ENCODE results near the gene CAPZA1.
A peak's percentile ranks its signal among the peaks of the same experiment; 100 is the strongest.

The CAPZA1 gene

DNA sequence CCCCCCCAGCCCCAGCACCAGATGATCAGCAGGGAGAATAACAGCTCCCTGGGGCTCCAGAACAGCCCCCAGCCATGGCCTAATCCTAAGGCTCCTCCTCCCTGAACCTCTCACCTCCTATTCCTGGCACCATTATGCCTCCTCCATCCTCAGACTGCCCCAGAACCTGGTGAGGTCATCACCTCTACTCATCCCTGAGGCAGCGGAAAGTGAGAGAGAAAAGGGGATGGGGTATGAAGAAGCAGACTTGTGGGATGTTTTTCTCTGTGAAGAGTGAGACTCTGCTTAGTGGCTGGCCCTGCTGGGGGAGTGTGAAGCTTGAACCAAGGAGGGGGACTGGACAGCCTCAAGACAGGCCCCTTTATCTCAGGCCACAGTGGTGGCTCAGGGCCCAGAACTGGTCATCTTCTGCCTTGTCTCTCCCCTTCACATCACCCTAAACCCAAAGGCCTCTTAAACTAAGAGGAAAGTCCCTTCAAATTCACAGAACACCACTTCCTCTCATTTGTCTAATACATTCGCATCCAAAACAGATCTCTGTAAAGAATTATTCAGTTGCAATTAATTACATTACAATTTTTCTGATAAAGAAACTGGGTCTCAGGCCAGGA is 97.7 kb downstream of the CAPZA1 start:
- no peak for DNase-seq

DNA sequence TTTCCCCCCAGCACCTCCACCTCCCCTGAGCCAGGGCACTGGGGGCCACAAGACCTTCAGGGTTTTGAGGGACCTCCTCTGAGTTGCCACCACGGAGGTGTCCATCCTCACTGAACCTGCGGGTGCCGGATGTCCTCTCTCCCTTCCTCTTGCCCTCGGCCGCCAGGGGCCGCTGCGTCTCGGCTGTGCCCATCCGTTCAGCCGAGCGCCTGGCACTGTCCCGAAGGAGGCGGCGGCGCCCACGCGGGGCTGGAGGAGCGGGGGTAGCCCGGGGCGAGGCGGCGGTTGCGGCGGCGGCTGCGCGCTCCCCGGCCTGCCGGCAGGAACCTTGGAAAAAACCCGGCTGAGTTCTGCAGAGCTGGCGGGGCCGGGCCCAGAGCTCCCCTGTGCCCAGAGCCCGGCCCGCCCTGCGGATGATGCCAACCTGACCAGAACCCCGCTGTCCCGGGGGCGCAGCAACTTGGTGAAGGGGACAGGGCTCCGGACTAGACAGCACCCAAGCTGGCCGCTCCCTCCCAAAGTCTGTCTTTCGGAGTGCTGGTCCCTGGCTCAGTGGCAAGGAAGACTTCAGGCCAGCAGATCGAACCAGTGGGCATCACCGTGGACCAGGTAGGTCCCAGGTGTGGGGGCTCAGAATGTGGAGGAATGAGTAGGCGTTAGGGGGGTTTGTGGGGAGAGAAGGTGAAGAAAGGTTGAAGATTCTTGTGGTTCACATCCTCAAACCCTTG is 99.2 kb downstream of the CAPZA1 start:
- peak; percentile 45 to 66 for DNase-seq

DNA sequence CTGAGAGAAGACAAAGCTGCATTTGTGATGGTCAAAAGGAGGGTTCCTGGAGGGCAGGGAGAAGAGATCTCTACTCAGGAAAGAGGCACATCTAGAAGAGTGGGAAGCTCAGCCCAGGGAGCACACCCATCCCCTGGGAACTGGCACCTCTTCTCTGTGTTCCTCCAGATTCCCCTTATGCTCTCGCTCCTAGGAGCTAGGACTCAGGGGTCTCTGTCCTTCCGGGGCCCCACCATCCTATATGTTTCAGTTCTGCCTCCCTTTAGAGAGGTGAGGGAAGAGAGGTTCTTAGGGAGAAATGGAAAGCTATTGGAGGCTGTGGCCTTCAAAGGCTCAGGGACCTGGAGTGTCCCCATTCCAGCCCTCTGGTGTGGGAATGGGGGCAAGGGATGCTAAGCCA is 100.1 kb downstream of the CAPZA1 start:
- DNase-seq, result no peak

DNA sequence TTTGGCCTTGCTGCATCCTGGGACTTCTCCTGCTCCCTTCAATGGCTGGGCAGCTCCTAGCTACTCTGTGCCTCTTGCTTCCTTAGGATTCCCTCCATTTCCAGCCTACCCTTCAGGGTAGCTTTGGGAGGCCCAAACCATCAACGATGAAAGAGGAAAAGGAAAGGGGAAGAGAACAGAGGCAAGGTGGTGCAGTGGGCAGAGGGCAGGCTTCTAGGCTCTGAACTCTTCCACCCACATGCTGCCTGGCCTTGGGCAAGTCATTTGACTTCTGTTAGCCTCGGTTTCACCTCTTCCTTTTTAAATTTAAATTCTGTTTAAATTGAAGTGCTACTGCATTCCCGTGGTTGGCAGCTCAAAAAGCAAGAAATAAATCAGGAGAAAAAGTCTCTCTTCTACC is 101.2 kb downstream of the CAPZA1 start:
- DNase-seq, result no peak

Measured in AML-193 (cell line).